ENCODE measurements around the gene MYPOP.
A peak's percentile ranks its signal among the peaks of the same experiment; 100 is the strongest.

MYPOP gene

DNA sequence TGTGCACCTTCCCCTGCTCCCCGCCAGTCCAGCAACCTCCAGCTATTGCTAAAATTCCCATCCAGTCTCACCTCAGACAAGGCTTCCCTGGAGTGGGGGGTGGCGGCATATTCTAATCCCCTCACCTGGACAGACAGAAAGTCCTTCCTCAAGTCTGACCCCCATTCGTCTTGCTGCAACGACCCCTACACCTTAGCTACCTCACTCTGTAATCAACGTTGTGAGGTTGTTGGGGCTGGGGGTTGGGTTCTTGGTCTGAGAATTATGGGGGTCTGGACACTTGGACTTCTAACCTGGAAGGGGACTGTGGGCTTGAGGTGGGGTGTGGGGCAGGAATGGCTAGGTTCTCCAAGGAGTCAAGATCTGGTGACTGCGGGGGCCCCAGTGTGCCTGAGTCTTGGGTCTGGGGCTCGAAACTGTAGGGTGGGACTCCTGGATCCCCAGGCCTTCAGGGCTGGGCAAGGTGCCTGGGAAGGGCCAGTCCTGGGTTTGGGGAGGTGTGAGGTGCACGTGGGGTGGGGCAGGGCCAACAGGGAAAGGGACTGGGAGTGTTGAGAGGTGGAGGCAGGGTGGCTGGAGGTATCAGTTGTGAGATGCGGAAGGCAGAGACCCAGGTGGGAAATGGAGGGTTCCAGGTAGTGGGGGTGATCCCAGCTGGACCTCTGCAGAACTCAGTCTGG, 37.0 kb downstream of the MYPOP start:
- no peak for TF ChIP-seq CTCF (IDR thresholded peaks at IDR 0.05; ENCODE audit: low read depth, low read length, missing control alignments)
- no peak for DNase-seq (ENCODE audit: low read depth)
- in situ Hi-C loops (cut with HindIII; ENCODE audit: low sequenced_read_pairs): loop anchor here (5.0 kb wide), 1 partner anchor 62 kb away; no protein-coding TSS in a partner anchor
- no peak overlapping the region for H3K4me3 ChIP-seq (ENCODE audit: low read depth, low read length)

- no peak overlapping the region for H3K4me3 ChIP-seq (ENCODE audit: low read depth, low read length)
- no peak for DNase-seq (ENCODE audit: low read depth)
- no peak for TF ChIP-seq CTCF (IDR thresholded peaks at IDR 0.05; ENCODE audit: low read depth, low read length, missing control alignments)
- in situ Hi-C loops (cut with HindIII; ENCODE audit: low sequenced_read_pairs): loop anchor here (5.0 kb wide), 1 partner anchor 63 kb away; no protein-coding TSS in a partner anchor
Observed at GRCh38 chr19:45864629-45865082, 37.8 kb downstream of the MYPOP start.

- DNase-seq (ENCODE audit: low read depth): no peak
- in situ Hi-C loops (cut with HindIII; ENCODE audit: low sequenced_read_pairs): no loop called here
- TF ChIP-seq CTCF (IDR thresholded peaks at IDR 0.05; ENCODE audit: low read depth, low read length, missing control alignments): peak; percentile 39
- peak within 1 kb of the TSS; percentile 63 for H3K4me3 ChIP-seq (ENCODE audit: low read depth, low read length)
Observed at GRCh38 chr19:45863840-45864628, 38.4 kb downstream of the MYPOP start, which contains the start of gene FOXA3. TSS of gene FOXA3 (plus strand) at chr19:45864326. CDS start at chr19:45864457, 131 bp downstream.

GRCh38 chr19:45863335-45863839, 39.0 kb downstream of the MYPOP start:
- DNase-seq (ENCODE audit: low read depth): no peak
- H3K4me3 ChIP-seq (ENCODE audit: low read depth, low read length): peak overlapping the region; percentile 63
- in situ Hi-C loops (cut with HindIII; ENCODE audit: low sequenced_read_pairs): no loop called here
- TF ChIP-seq CTCF (IDR thresholded peaks at IDR 0.05; ENCODE audit: low read depth, low read length, missing control alignments): no peak

- no peak for TF ChIP-seq CTCF (IDR thresholded peaks at IDR 0.05; ENCODE audit: low read depth, low read length, missing control alignments)
- H3K4me3 ChIP-seq (ENCODE audit: low read depth, low read length): peak within 1 kb of the TSS; percentile 63
- in situ Hi-C loops (cut with HindIII; ENCODE audit: low sequenced_read_pairs): no loop called here
- peak; percentile 96 for DNase-seq (ENCODE audit: low read depth)
Observed at GRCh38 chr19:45862564-45863334, 39.7 kb downstream of the MYPOP start, which contains the start of gene SYMPK. TSS of gene SYMPK (minus strand) at chr19:45863147. CDS start at chr19:45854495, 8,652 bp downstream.

- peak overlapping the region; percentile 63 for H3K4me3 ChIP-seq (ENCODE audit: low read depth, low read length)
- in situ Hi-C loops (cut with HindIII; ENCODE audit: low sequenced_read_pairs): no loop called here
- DNase-seq (ENCODE audit: low read depth): no peak
- no peak for TF ChIP-seq CTCF (IDR thresholded peaks at IDR 0.05; ENCODE audit: low read depth, low read length, missing control alignments)
Observed at GRCh38 chr19:45862271-45862563, 40.2 kb downstream of the MYPOP start.

Measured in astrocyte of the cerebellum (primary cell).